Measurements from ENCODE around the gene DDX10.

DDX10 gene

DNA sequence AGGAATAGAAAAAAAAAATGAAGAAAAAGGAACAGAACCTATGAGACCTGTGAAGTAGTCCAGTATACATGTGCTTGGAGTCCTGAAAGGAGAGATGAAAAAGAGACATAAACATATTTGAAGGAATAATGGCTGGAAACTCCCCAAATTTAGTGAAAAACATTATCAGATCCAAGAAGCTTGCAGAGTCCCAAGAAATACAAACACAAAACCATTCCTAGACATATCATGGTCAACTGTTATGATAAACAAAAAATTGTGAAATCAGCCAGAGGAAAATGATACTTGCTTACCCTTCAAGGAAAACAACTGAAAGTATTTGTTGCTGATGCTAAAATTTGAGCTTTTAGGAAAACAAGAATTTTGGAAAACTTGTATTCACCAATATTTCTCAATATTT is 250.1 kb downstream of the DDX10 start:
- TF ChIP-seq TCF12 (IDR thresholded peaks at IDR 0.05; ENCODE audit: low read depth) (no peak), FOXM1 (IDR thresholded peaks at IDR 0.05; ENCODE audit: borderline replicate concordance, low read depth) (no peak), EP300 (IDR thresholded peaks at IDR 0.05; ENCODE audit: borderline replicate concordance) (no peak), TAF1 (IDR thresholded peaks at IDR 0.05; ENCODE audit: low read depth) (no peak), NFIC (IDR thresholded peaks at IDR 0.05) (no peak), YY1 (IDR thresholded peaks at IDR 0.05; ENCODE audit: low read depth) (no peak), CREB1 (IDR thresholded peaks at IDR 0.05; ENCODE audit: low read depth) (no peak), EGR1 (IDR thresholded peaks at IDR 0.05) (no peak), ZBTB7A (IDR thresholded peaks at IDR 0.05; ENCODE audit: low read depth) (no peak), CEBPB (IDR thresholded peaks at IDR 0.05) (no peak), RAD21 (IDR thresholded peaks at IDR 0.05; ENCODE audit: low read depth) (no peak), TEAD4 (IDR thresholded peaks at IDR 0.05) (no peak)
- TF ChIP-seq, protein P1, sequence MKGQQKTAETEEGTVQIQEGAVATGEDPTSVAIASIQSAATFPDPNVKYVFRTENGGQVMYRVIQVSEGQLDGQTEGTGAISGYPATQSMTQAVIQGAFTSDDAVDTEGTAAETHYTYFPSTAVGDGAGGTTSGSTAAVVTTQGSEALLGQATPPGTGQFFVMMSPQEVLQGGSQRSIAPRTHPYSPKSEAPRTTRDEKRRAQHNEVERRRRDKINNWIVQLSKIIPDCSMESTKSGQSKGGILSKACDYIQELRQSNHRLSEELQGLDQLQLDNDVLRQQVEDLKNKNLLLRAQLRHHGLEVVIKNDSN (IDR thresholded peaks at IDR 0.05): no peak
- TF ChIP-seq, protein P2, sequence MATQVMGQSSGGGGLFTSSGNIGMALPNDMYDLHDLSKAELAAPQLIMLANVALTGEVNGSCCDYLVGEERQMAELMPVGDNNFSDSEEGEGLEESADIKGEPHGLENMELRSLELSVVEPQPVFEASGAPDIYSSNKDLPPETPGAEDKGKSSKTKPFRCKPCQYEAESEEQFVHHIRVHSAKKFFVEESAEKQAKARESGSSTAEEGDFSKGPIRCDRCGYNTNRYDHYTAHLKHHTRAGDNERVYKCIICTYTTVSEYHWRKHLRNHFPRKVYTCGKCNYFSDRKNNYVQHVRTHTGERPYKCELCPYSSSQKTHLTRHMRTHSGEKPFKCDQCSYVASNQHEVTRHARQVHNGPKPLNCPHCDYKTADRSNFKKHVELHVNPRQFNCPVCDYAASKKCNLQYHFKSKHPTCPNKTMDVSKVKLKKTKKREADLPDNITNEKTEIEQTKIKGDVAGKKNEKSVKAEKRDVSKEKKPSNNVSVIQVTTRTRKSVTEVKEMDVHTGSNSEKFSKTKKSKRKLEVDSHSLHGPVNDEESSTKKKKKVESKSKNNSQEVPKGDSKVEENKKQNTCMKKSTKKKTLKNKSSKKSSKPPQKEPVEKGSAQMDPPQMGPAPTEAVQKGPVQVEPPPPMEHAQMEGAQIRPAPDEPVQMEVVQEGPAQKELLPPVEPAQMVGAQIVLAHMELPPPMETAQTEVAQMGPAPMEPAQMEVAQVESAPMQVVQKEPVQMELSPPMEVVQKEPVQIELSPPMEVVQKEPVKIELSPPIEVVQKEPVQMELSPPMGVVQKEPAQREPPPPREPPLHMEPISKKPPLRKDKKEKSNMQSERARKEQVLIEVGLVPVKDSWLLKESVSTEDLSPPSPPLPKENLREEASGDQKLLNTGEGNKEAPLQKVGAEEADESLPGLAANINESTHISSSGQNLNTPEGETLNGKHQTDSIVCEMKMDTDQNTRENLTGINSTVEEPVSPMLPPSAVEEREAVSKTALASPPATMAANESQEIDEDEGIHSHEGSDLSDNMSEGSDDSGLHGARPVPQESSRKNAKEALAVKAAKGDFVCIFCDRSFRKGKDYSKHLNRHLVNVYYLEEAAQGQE (IDR thresholded peaks at IDR 0.05; ENCODE audit: low read depth): no peak
- TF ChIP-seq, protein P3, sequence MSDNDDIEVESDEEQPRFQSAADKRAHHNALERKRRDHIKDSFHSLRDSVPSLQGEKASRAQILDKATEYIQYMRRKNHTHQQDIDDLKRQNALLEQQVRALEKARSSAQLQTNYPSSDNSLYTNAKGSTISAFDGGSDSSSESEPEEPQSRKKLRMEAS (IDR thresholded peaks at IDR 0.05): no peak

DNA sequence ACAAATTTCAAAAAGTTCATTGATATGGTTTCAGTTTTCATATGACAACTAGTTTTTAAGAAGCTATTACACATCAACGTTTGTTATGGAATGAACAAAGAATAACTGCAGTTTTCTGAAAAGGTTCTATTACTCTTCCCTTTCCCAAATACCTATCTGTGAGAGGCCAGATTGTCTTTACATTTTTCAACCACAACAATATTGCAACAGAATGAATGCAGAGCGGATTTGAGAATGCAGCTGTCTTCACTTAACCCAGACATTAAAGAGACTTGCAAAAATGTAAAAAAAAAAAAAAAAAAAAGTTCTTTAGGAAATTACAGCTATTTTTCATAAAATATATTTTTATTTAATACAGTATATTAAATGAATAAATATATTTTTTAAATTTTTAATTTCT is 250.8 kb downstream of the DDX10 start:
- TF ChIP-seq EP300 (IDR thresholded peaks at IDR 0.05; ENCODE audit: borderline replicate concordance) (no peak), EGR1 (IDR thresholded peaks at IDR 0.05) (no peak), NFIC (IDR thresholded peaks at IDR 0.05) (no peak)

DNA sequence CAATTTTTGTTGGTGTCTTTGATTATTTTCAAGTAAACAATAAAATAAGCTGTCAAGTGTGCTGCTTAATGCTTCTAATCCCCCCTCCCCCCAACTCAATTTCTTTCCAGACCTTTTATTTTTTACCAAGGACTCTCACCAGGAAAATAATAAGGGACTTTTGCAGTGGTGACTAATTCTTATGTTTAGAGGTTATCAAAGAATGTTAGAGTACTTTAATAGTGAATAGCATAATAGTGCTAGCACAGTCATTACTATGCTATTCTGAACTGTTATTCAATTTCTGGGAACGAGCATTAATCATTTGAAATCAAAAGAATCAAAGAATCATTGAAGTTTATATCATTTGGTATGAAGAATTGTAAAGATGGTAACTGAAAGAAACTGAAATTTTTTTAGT is 251.4 kb downstream of the DDX10 start:
- TF ChIP-seq TAF1 (IDR thresholded peaks at IDR 0.05; ENCODE audit: low read depth): no peak
- TF ChIP-seq, protein P3 (IDR thresholded peaks at IDR 0.05): no peak
- TF ChIP-seq TCF12 (IDR thresholded peaks at IDR 0.05; ENCODE audit: low read depth): no peak

DNA sequence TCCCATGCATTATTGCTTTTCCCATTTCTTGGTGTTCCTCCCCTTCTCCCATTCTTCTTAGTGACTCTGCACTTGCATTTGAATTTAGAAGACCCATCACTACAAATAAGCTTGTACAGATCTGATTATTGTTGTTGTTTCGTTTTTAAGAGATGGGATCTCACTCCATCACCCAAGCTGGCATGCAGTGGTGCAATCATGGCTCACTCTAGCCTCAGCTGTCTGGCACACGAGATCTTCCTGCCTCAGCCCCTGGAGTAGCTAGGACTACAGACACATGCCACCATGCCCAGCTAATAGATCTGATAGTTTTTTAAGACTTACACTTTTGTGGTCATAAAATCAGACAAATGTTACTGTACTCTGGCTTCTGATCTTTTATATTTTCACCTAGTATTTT is 252.1 kb downstream of the DDX10 start:
- no peak for TF ChIP-seq YY1 (IDR thresholded peaks at IDR 0.05; ENCODE audit: low read depth)
- TF ChIP-seq TEAD4 (IDR thresholded peaks at IDR 0.05): no peak
- no peak for TF ChIP-seq CREB1 (IDR thresholded peaks at IDR 0.05; ENCODE audit: low read depth)
- TF ChIP-seq EP300 (IDR thresholded peaks at IDR 0.05; ENCODE audit: borderline replicate concordance): no peak
- TF ChIP-seq TAF1 (IDR thresholded peaks at IDR 0.05; ENCODE audit: low read depth): no peak
- TF ChIP-seq FOXM1 (IDR thresholded peaks at IDR 0.05; ENCODE audit: borderline replicate concordance, low read depth): no peak
- TF ChIP-seq, protein P1 (IDR thresholded peaks at IDR 0.05): no peak
- no peak for TF ChIP-seq NFIC (IDR thresholded peaks at IDR 0.05)
- TF ChIP-seq TCF12 (IDR thresholded peaks at IDR 0.05; ENCODE audit: low read depth): no peak

DNA sequence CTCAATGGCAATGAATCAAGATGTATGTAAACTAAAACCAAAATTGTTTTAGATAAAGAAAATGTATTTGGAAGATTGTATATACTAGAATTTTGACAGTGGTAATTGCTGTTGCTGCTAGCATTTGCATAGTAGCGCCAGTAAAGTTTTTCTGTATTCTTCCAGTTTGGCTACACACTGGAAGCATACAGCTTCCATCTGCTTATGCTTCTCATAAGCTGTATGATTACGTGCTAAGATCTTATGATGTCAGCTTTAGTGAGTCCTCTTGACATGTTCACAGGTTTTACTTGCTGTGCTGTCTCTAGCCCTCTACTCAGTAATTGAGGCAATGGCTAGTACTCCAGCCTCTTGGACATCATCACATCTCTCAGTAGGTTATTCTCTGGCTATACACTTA is 256.3 kb downstream of the DDX10 start:
- TF ChIP-seq RAD21 (IDR thresholded peaks at IDR 0.05; ENCODE audit: low read depth) (no peak), ZBTB7A (IDR thresholded peaks at IDR 0.05; ENCODE audit: low read depth) (no peak), CEBPB (IDR thresholded peaks at IDR 0.05) (no peak), EGR1 (IDR thresholded peaks at IDR 0.05) (no peak), FOXM1 (IDR thresholded peaks at IDR 0.05; ENCODE audit: borderline replicate concordance, low read depth) (no peak), CREB1 (IDR thresholded peaks at IDR 0.05; ENCODE audit: low read depth) (no peak), TCF12 (IDR thresholded peaks at IDR 0.05; ENCODE audit: low read depth) (no peak), YY1 (IDR thresholded peaks at IDR 0.05; ENCODE audit: low read depth) (no peak)
- TF ChIP-seq, protein P1 (IDR thresholded peaks at IDR 0.05): no peak

DNA sequence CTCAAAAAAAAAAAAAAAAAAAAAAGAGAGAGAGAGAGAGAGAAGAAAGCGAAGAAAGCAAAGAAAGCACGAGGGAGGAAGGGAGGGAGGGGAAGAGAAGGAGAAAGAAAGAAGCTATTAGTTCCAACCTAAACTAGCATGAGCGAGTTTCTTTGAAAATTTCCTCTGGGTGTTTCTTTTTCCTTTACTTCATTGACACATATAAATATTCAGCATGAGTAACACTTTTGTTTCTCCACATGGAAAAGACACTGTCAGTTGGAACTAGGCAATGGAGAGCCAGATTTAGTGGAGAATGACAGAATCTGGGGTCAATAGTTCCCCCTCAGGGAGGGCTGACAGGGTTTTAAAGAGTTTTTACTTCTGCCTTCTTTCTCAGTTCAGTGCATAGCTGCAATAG is 257.4 kb downstream of the DDX10 start:
- no peak for TF ChIP-seq CEBPB (IDR thresholded peaks at IDR 0.05)
- no peak for TF ChIP-seq TAF1 (IDR thresholded peaks at IDR 0.05; ENCODE audit: low read depth)

DNA sequence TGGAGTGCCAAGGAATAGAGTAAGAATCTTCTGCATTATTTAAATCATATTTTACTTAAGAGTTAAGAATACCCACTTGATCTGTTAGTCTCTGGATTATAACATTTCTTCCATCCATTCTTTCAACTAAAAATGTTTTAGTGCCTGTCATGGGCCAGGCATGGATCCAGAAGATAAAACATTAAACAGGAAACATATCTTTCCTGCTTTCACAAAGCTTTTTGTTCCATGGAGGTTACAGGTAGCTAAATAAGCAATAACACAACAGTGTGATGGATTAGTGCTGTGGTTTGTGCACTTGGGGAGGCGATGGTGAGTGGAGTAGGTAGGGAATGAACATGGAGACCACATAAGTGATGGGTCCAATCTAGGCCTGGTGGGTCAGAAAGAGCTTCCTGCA is 258.5 kb downstream of the DDX10 start:
- no peak for TF ChIP-seq ZBTB7A (IDR thresholded peaks at IDR 0.05; ENCODE audit: low read depth)
- no peak for TF ChIP-seq TCF12 (IDR thresholded peaks at IDR 0.05; ENCODE audit: low read depth)
- no peak for TF ChIP-seq YY1 (IDR thresholded peaks at IDR 0.05; ENCODE audit: low read depth)
- TF ChIP-seq CEBPB (IDR thresholded peaks at IDR 0.05): no peak
- no peak for TF ChIP-seq TAF1 (IDR thresholded peaks at IDR 0.05; ENCODE audit: low read depth)
- no peak for TF ChIP-seq EGR1 (IDR thresholded peaks at IDR 0.05)
- no peak for TF ChIP-seq CREB1 (IDR thresholded peaks at IDR 0.05; ENCODE audit: low read depth)
- TF ChIP-seq, protein P1 (IDR thresholded peaks at IDR 0.05): no peak
- TF ChIP-seq, protein P2 (IDR thresholded peaks at IDR 0.05; ENCODE audit: low read depth): no peak
- TF ChIP-seq, protein P3 (IDR thresholded peaks at IDR 0.05): no peak
- TF ChIP-seq EP300 (IDR thresholded peaks at IDR 0.05; ENCODE audit: borderline replicate concordance): no peak
- no peak for TF ChIP-seq FOXM1 (IDR thresholded peaks at IDR 0.05; ENCODE audit: borderline replicate concordance, low read depth)
- no peak for TF ChIP-seq RAD21 (IDR thresholded peaks at IDR 0.05; ENCODE audit: low read depth)
- TF ChIP-seq TEAD4 (IDR thresholded peaks at IDR 0.05): no peak
- TF ChIP-seq NFIC (IDR thresholded peaks at IDR 0.05): no peak
